HepG2 (cell line): ENCODE measurements around the gene ILKAP. TPM values are rescaled to one million over a fixed set of nuclear protein-coding genes. Genes with fewer than 3 reads are reported as not detected.

Experiments used
- ATAC-seq: fragments of 200-7000 bp; cut with Tn5 transposase; 3 replicates; pipeline ENCODE4 v1.9.1; 2020; ENCODE audit warnings: mild to moderate bottlenecking, moderate library complexity
- BruUV-seq: library from RNA; stranded (reverse); fragments of 400-500 nt; replicated peaks from 2 replicates; lab custom pipeline; 2021; lab: Mats Ljungman, UMichigan
- CTCF ChIA-PET: fragments of 300-600 bp; formaldehyde crosslinking; extraction: SDS; loops from one replicate; lab custom pipeline; 2021; ENCODE audit warnings: low total read pairs, inconsistent platforms, low intra/inter-chr PET ratio; lab: Yijun Ruan, JAX
- POLR2A ChIA-PET: fragments of 350-600 bp; sonication (Branson Sonifier 250); formaldehyde crosslinking; loops from one replicate; lab custom pipeline; 2020; ENCODE audit warnings: antibody characterized with exemption, inconsistent platforms; lab: Yijun Ruan, JAX
- DNase-seq: peaks from one replicate; pipeline ENCODE4 v3.0.0-alpha.2; 2015; ENCODE audit warnings: low spot score
- FAIRE-seq: peaks from 3 replicates; lab custom pipeline; 2011; peaks lifted over from hg19 to GRCh38; lab: Jason Lieb, UNC
- H2AFZ ChIP-seq: one replicate; pipeline ENCODE4 v1.6.1; 2011; ENCODE audit warnings: low read length, inconsistent platforms
- H3K27ac ChIP-seq: fragments of 300-600 bp; 3 replicates; pipeline ENCODE4 v1.8.0; 2011; ENCODE audit warnings: mixed run types, mild to moderate bottlenecking, mixed read lengths, low read length, inconsistent platforms; ENCODE audit not compliant: insufficient read depth; ENCODE audit errors: extremely low read length
- H3K27me3 ChIP-seq, 2 experiments: fragments of 200-600 bp in 1 of 2; 2 replicates in 1 of 2; 3 replicates in 1 of 2; pipeline versions ENCODE4 v1.6.0 to v1.8.0; 2011; ENCODE audit warnings: low read length in 2 of 2, mild to moderate bottlenecking in 2 of 2, moderate library complexity in 2 of 2, inconsistent platforms in 1 of 2; ENCODE audit not compliant: insufficient read depth in 2 of 2, control insufficient read depth in 1 of 2
- H3K36me3 ChIP-seq, 2 experiments: fragments of 200-600 bp in 1 of 2; replicated peaks in 1 of 2; 2 replicates in 1 of 2; 3 replicates in 1 of 2; pipeline versions ENCODE4 v1.5.1 to v1.8.0; 2011; ENCODE audit warnings: low read length in 2 of 2, inconsistent platforms in 1 of 2; ENCODE audit not compliant: insufficient read depth in 2 of 2, control insufficient read depth in 1 of 2
- H3K4me1 ChIP-seq: 2 replicates; pipeline ENCODE4 v1.5.1; 2012; ENCODE audit warnings: low read length, inconsistent platforms; ENCODE audit not compliant: insufficient read depth
- H3K4me2 ChIP-seq: 2 replicates; pipeline ENCODE4 v1.6.0; 2011; ENCODE audit warnings: low read depth, low read length, inconsistent platforms
- H3K4me3 ChIP-seq, 3 experiments: fragments of 200-600 bp in 1 of 3; sonication (generic), shearing (Covaris generic) in 1 of 3; replicated peaks in 1 of 3; 2 replicates each; pipeline ENCODE4 v1.5.1; 2011 to 2016; ENCODE audit warnings: low read length in 3 of 3, inconsistent platforms in 2 of 3, low read depth in 2 of 3, mild to moderate bottlenecking in 2 of 3, control low read depth in 1 of 3, mixed read lengths in 1 of 3; ENCODE audit not compliant: insufficient read depth in 1 of 3
- H3K79me2 ChIP-seq: one replicate; pipeline ENCODE4 v1.6.1; 2011; ENCODE audit warnings: low read length, inconsistent platforms; ENCODE audit not compliant: insufficient read depth
- H3K9ac ChIP-seq: 2 replicates; pipeline ENCODE4 v1.6.0; 2011; ENCODE audit warnings: mild to moderate bottlenecking, low read depth, low read length, inconsistent platforms; ENCODE audit not compliant: insufficient read depth
- H3K9me3 ChIP-seq: 2 replicates; pipeline ENCODE4 v1.5.1; 2012; ENCODE audit warnings: mild to moderate bottlenecking, low read length
- H4K20me1 ChIP-seq: 2 replicates; pipeline ENCODE4 v1.6.0; 2011; ENCODE audit warnings: inconsistent platforms, mild to moderate bottlenecking, low read length, moderate library complexity; ENCODE audit not compliant: insufficient read depth
- ATF4 ChIP-seq, 2 experiments: fragments of 450-650 bp in 1 of 2; sonication (generic) in 1 of 2; formaldehyde crosslinking; IDR thresholded peaks; 2 replicates each; pipeline versions ENCODE4 v1.5.0 to v1.8.0; 2020 to 2022; ENCODE audit warnings: mild to moderate bottlenecking in 1 of 2, missing genetic modification reagents in 1 of 2
- ATF7 ChIP-seq, 2 experiments: fragments of 450-650 bp in 1 of 2; sonication (generic) in 1 of 2; formaldehyde crosslinking in 1 of 2; IDR thresholded peaks; 2 replicates each; pipeline versions ENCODE4 v1.4.0 to v1.6.1; 2016 to 2020; ENCODE audit warnings: antibody characterized with exemption in 1 of 2, mild to moderate bottlenecking in 1 of 2, missing genetic modification reagents in 1 of 2
- CBX5 ChIP-seq: sonication (generic); formaldehyde crosslinking; IDR thresholded peaks from 2 replicates; pipeline ENCODE4 v1.4.0; 2020; ENCODE audit warnings: missing genetic modification reagents, borderline replicate concordance
- CEBPB ChIP-seq: IDR thresholded peaks from 2 replicates; pipeline ENCODE4 v1.6.1; 2011; ENCODE audit warnings: low read depth, low read length, improper control_type of control experiment, borderline replicate concordance
- CEBPG ChIP-seq: IDR thresholded peaks from 2 replicates; pipeline ENCODE4 v1.6.1; 2016
- CENPBD1 ChIP-seq: sonication (generic); formaldehyde crosslinking; IDR thresholded peaks from 2 replicates; pipeline ENCODE4 v1.8.0; 2022; ENCODE audit warnings: missing genetic modification reagents, low read depth, mild to moderate bottlenecking, borderline replicate concordance
- DMAP1 ChIP-seq: IDR thresholded peaks from 2 replicates; pipeline ENCODE4 v1.6.1; 2016
- EP300 ChIP-seq, 3 experiments: sonication (generic) in 1 of 3; formaldehyde crosslinking in 1 of 3; IDR thresholded peaks; 2 replicates each; pipeline versions ENCODE4 v1.5.1 to v1.6.1; 2011 to 2020; ENCODE audit warnings: low read depth in 2 of 3, low read length in 2 of 3, borderline replicate concordance in 1 of 3, improper control_type of control experiment in 1 of 3, mild to moderate bottlenecking in 1 of 3, missing genetic modification reagents in 1 of 3, moderate library complexity in 1 of 3
- JUND ChIP-seq: sonication (generic); formaldehyde crosslinking; IDR thresholded peaks from 2 replicates; pipeline ENCODE4 v1.8.0; 2022; ENCODE audit warnings: mild to moderate bottlenecking, missing genetic modification reagents
- NFIB ChIP-seq: sonication (generic); formaldehyde crosslinking; IDR thresholded peaks from 2 replicates; pipeline ENCODE4 v1.9.0; 2021; ENCODE audit warnings: missing genetic modification reagents, mild to moderate bottlenecking, borderline replicate concordance
- NR3C1 ChIP-seq: sonication (generic); formaldehyde crosslinking; IDR thresholded peaks from 2 replicates; pipeline ENCODE4 v1.4.0; 2020; ENCODE audit warnings: missing genetic modification reagents
- PRDM4 ChIP-seq: sonication (generic); formaldehyde crosslinking; IDR thresholded peaks from 2 replicates; pipeline ENCODE4 v1.9.0; 2021; ENCODE audit warnings: missing genetic modification reagents, borderline replicate concordance
- TCF7 ChIP-seq: sonication (generic); IDR thresholded peaks from 2 replicates; pipeline ENCODE4 v1.6.1; 2016; ENCODE audit warnings: antibody characterized with exemption, low read depth
- ZNF292 ChIP-seq: sonication (generic); formaldehyde crosslinking; IDR thresholded peaks from 2 replicates; pipeline ENCODE4 v1.8.1; 2022; ENCODE audit warnings: mild to moderate bottlenecking, low read depth, missing genetic modification reagents, borderline replicate concordance
- ZNF580 ChIP-seq: IDR thresholded peaks from 2 replicates; pipeline ENCODE4 v1.6.1; 2016; ENCODE audit warnings: low read depth, borderline replicate concordance
- ZNF660 ChIP-seq: sonication (generic); formaldehyde crosslinking; IDR thresholded peaks from 2 replicates; pipeline ENCODE4 v1.5.1; 2020; ENCODE audit warnings: mild to moderate bottlenecking, low read depth, missing genetic modification reagents, borderline replicate concordance
- ZNF788 ChIP-seq: sonication (generic); formaldehyde crosslinking; IDR thresholded peaks from 2 replicates; pipeline ENCODE4 v1.5.0; 2020; ENCODE audit warnings: mild to moderate bottlenecking, missing genetic modification reagents, borderline replicate concordance
- WGBS: methylation state at CpG from one replicate; pipeline ENCODE4 v1.1.6; 2017; ENCODE audit warnings: low lambda C conversion rate; 5-methylcytosine and 5-hydroxymethylcytosine counted together
- in situ Hi-C: cut with HindIII; loops from 2 replicates; pipeline ENCODE4 v1.10.0; 2017; ENCODE audit warnings: low pct_unique_long_range_greater_than_20kb; ENCODE audit not compliant: extremely low pct_ligation_motif_present
- intact Hi-C: fragments of 100-400 bp; cut with micrococcal nuclease; formaldehyde crosslinking; loops from one replicate; pipeline ENCODE4 v1.10.0; 2022; ENCODE audit not compliant: unreplicated experiment
- polyA plus RNA-seq, 8 experiments: library from polyadenylated mRNA; depleted of rRNA in 3 of 8; stranded (reverse) in 7 of 8; unstranded in 1 of 8; fragments of >200 nt; fragmentation: Illumina TruSeq in 4 of 8; extraction: Trizol in 4 of 8; gene quantifications; 2 replicates each; pipeline versions ENCODE4 v1.2.1 to v1.2.3, GENCODE V29; 2011 to 2016; ENCODE audit warnings: low read depth in 4 of 8, missing spikeins in 1 of 8, mixed read lengths in 1 of 8; ENCODE audit not compliant: insufficient read depth in 1 of 8
- total RNA-seq, 5 experiments: library from RNA; depleted of rRNA; stranded (reverse); fragments of >200 nt; fragmentation: Illumina TruSeq; extraction: Trizol; gene quantifications; 2 replicates each; pipeline ENCODE4 v1.2.3, GENCODE V29; 2016; ENCODE audit warnings: low read depth in 1 of 5

The ILKAP gene
- total and polyA plus RNA-seq, 2 of the 13 experiments (the other 11 are each of a cell fraction or from before 2014, with no cell fraction given) = 29.6 to 33.1 TPM

- TF ChIP-seq CBX5 (CRISPR knock-in tag) (0 out of 2 replicates have a peak, but pooled peaks have one; percentile 11), ZNF580 (CRISPR knock-in tag) (0 out of 2 replicates have a peak, but pooled peaks have one; percentile 69), ZNF788 (CRISPR knock-in tag) (no peak), JUND (CRISPR knock-in tag) (no peak), CENPBD1 (no peak), NFIB (no peak), EP300 (IDR thresholded peaks at IDR 0.05; ENCODE audit: low read depth in 2 of 2, low read length in 2 of 2) (no peak), EP300 (CRISPR knock-in tag; IDR thresholded peaks at IDR 0.05; ENCODE audit: borderline replicate concordance) (no peak)
- TF ChIP-seq, all 625 proteins: peak for 33
Measured at GRCh38 chr2:238220892-238221521, 17.5 kb upstream of the ILKAP start (continued).

GRCh38 chr2:238220274-238220891, 16.9 kb upstream of the ILKAP start:
- no TSS peak for BruUV-seq
- POLR2A ChIA-PET = interaction anchor here (0.9 to 2.6 kb wide), 7 partner anchors 13 to 160 kb away, joined by 4 to 20 read pairs (median 5); partner anchors contain the start of genes HES6, ILKAP and SCLY
- TF ChIP-seq CEBPG (peak; percentile 88), CEBPB (peak; percentile 88), PRDM4 (CRISPR knock-in tag) (no peak), ATF4 (CRISPR knock-in tag; IDR thresholded peaks at IDR 0.05) (peak in 1 of 2 experiments; percentile 56; a peak in 1 of 4 replicates), TCF7 (no peak), ZNF292 (CRISPR knock-in tag) (0 out of 2 replicates have a peak, but pooled peaks have one; percentile 20), ATF7 (IDR thresholded peaks at IDR 0.05) (peak; percentile 32), ATF7 (CRISPR knock-in tag; IDR thresholded peaks at IDR 0.05) (no peak), NR3C1 (CRISPR knock-in tag) (no peak), ZNF660 (CRISPR knock-in tag) (no peak), DMAP1 (CRISPR knock-in tag) (0 out of 2 replicates have a peak, but pooled peaks have one; percentile 38)

More at GRCh38 chr2:238220274-238220891, 16.9 kb upstream of the ILKAP start:
- no peaks in the 10 kb centered on the region for H4K20me1 ChIP-seq
- no peaks in the 10 kb centered on the region for H3K79me2 ChIP-seq
- H3K9ac ChIP-seq = no peak overlapping the region
- FAIRE-seq = no peak
- CTCF ChIA-PET = no interaction called here
- peak overlapping the region; percentile 50 for H2AFZ ChIP-seq
- H3K4me3 ChIP-seq = peak overlapping the region in 2 of 3 experiments; percentile 44 to 67; a peak in 3 of 6 replicates
- no peak overlapping the region for H3K27ac ChIP-seq
- no peaks in the 10 kb centered on the region for H3K36me3 ChIP-seq
- WGBS = 11% methylated on average over 10 of the region's 10 CpGs
- peak overlapping the region; percentile 70 for H3K4me2 ChIP-seq
- no peak for DNase-seq
- ATAC-seq = peak; percentile 65
- in situ Hi-C loops (no loop called here), intact Hi-C loops (no loop called here)
- H3K4me1 ChIP-seq = peaks cover 41% of the 10 kb centered on the region
- H3K9me3 ChIP-seq = no peaks in the 10 kb centered on the region
- peaks cover 3 to 27% of the 10 kb centered on the region in 2 experiments; a peak in 4 of 5 replicates for H3K27me3 ChIP-seq
